ENCODE data around the gene TAF1D.

TAF1D gene

DNA sequence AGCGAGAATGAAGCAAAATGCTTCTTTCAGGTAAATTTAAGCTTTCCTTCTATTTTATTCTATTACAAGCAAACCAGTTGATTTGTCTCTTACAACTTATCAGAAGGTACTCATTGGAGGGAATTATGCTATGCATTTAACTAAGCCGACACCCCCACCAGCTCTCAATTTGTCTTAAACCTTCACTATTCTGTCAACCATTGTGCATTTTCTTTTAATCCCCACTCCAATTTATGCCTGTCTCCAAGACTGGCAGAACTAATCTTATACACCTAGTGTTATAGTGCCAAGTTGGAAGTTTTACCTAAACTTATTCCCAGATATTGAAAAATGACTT lies 12.5 kb downstream of the TAF1D start:
- TF ChIP-seq TAF1 (IDR thresholded peaks at IDR 0.05; ENCODE audit: borderline replicate concordance, insufficient read depth, low read length) (no peak; the same call in 1 of the 2 replicates), REST (IDR thresholded peaks at IDR 0.05; ENCODE audit: insufficient read depth in 1 of 2, low read depth in 2 of 2, low read length in 2 of 2) (no peak), FOXP2 (optimal IDR thresholded peaks at IDR 0.05; ENCODE audit: borderline replicate concordance, extremely low read depth, extremely low read length, insufficient read depth) (no peak), POLR2AphosphoS5 (IDR thresholded peaks at IDR 0.05; ENCODE audit: low read depth, low read length) (no peak), SIN3A (IDR thresholded peaks at IDR 0.05; ENCODE audit: borderline replicate concordance, insufficient read depth, low read length) (no peak)

DNA sequence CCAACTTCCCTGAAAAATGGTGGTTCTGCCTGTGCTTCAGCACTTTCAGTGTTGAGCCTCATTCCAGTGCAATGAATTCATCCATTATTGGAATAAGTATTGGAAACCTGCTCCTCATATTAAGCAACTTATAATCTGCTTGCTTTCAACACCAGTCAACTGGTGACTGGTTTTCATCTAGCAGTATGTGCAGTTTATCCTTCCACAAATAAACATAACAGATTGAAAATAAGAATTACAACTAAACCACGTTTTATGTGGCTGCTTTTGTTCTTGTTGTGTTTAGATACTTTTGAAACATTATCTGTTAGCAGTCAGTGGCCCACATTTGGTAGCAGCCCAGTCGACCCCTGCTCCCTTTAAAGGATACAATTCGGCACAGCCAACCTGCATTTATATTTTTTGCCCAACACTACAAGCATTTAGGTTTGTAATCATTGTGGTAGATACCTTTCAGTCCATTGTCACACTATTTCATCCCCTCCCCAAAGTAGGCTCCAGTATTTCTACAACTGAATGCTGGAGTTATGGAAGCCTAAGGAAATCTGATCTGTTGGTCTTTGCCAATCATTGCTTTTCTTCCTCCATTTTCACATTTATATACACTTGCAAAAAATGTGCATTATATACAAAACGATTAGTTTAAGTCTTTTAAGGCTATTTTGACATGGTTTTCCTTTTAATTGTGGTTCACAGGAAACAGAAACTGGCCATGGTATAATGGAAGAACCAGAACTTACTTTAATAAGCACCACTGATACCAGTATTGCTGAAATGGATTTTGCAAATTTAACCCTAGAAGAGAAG lies 13.1 kb downstream of the TAF1D start:
- TF ChIP-seq FOXP2 (optimal IDR thresholded peaks at IDR 0.05; ENCODE audit: borderline replicate concordance, extremely low read depth, extremely low read length, insufficient read depth) = no peak
- peak; percentile 11 for TF ChIP-seq POLR2AphosphoS5 (IDR thresholded peaks at IDR 0.05; ENCODE audit: low read depth, low read length)
- TF ChIP-seq TAF1 (IDR thresholded peaks at IDR 0.05; ENCODE audit: borderline replicate concordance, insufficient read depth, low read length) = peak; percentile 40; the same call in 1 of the 2 replicates

DNA sequence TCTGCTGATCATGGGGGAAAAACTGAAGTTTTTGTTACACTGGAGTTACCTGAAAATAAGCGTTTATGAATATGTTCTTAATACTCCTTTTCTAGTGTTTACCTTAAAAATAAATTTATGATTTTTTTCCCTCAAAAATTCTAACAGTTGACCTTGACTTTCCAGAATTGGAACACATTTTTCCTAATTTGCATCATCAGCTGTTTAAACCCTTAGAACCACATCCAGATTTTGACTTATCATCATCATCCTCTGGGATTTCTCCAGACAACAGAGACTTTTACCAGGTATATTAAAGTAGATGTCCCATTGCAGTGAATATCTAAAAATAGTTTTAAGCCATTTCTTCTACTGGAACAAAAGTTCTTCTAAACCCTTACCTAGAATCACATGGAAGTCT lies 17.2 kb downstream of the TAF1D start:
- no peak for TF ChIP-seq TAF1 (IDR thresholded peaks at IDR 0.05; ENCODE audit: borderline replicate concordance, insufficient read depth, low read length)
- TF ChIP-seq REST (IDR thresholded peaks at IDR 0.05; ENCODE audit: insufficient read depth in 1 of 2, low read depth in 2 of 2, low read length in 2 of 2) = no peak
- TF ChIP-seq FOXP2 (optimal IDR thresholded peaks at IDR 0.05; ENCODE audit: borderline replicate concordance, extremely low read depth, extremely low read length, insufficient read depth) = no peak
- TF ChIP-seq SIN3A (IDR thresholded peaks at IDR 0.05; ENCODE audit: borderline replicate concordance, insufficient read depth, low read length) = no peak
- TF ChIP-seq POLR2AphosphoS5 (IDR thresholded peaks at IDR 0.05; ENCODE audit: low read depth, low read length) = no peak

- TF ChIP-seq POLR2AphosphoS5 (IDR thresholded peaks at IDR 0.05; ENCODE audit: low read depth, low read length) = no peak
- TF ChIP-seq TAF1 (IDR thresholded peaks at IDR 0.05; ENCODE audit: borderline replicate concordance, insufficient read depth, low read length) = no peak
- TF ChIP-seq REST (IDR thresholded peaks at IDR 0.05; ENCODE audit: insufficient read depth in 1 of 2, low read depth in 2 of 2, low read length in 2 of 2) = no peak
- no peak for TF ChIP-seq SIN3A (IDR thresholded peaks at IDR 0.05; ENCODE audit: borderline replicate concordance, insufficient read depth, low read length)
- TF ChIP-seq FOXP2 (optimal IDR thresholded peaks at IDR 0.05; ENCODE audit: borderline replicate concordance, extremely low read depth, extremely low read length, insufficient read depth) = no peak
These were observed 20.8 kb downstream of the TAF1D start for GRCh38 chr11:93720522-93720921.

- TF ChIP-seq FOXP2 (optimal IDR thresholded peaks at IDR 0.05; ENCODE audit: borderline replicate concordance, extremely low read depth, extremely low read length, insufficient read depth) (no peak), REST (IDR thresholded peaks at IDR 0.05; ENCODE audit: insufficient read depth in 1 of 2, low read depth in 2 of 2, low read length in 2 of 2) (no peak), SIN3A (IDR thresholded peaks at IDR 0.05; ENCODE audit: borderline replicate concordance, insufficient read depth, low read length) (no peak), TAF1 (IDR thresholded peaks at IDR 0.05; ENCODE audit: borderline replicate concordance, insufficient read depth, low read length) (no peak), POLR2AphosphoS5 (IDR thresholded peaks at IDR 0.05; ENCODE audit: low read depth, low read length) (no peak)
These were observed 22.0 kb downstream of the TAF1D start for GRCh38 chr11:93719310-93719709.
